HG02678 (cell line): Measurements from ENCODE around the gene NCAN.
"Not testable (repeated sequence)": the region's sequence is repeated elsewhere in the genome, so short reads cannot be mapped to it uniquely, and the experiment has no call there.

Source experiments
- ATAC-seq: cut with Tn5 transposase; IDR thresholded peaks from one replicate; pipeline ENCODE4 v1.9.1; 2021; ENCODE audit warnings: mild to moderate bottlenecking, moderate library complexity; ENCODE audit not compliant: unreplicated experiment

Gene NCAN

DNA sequence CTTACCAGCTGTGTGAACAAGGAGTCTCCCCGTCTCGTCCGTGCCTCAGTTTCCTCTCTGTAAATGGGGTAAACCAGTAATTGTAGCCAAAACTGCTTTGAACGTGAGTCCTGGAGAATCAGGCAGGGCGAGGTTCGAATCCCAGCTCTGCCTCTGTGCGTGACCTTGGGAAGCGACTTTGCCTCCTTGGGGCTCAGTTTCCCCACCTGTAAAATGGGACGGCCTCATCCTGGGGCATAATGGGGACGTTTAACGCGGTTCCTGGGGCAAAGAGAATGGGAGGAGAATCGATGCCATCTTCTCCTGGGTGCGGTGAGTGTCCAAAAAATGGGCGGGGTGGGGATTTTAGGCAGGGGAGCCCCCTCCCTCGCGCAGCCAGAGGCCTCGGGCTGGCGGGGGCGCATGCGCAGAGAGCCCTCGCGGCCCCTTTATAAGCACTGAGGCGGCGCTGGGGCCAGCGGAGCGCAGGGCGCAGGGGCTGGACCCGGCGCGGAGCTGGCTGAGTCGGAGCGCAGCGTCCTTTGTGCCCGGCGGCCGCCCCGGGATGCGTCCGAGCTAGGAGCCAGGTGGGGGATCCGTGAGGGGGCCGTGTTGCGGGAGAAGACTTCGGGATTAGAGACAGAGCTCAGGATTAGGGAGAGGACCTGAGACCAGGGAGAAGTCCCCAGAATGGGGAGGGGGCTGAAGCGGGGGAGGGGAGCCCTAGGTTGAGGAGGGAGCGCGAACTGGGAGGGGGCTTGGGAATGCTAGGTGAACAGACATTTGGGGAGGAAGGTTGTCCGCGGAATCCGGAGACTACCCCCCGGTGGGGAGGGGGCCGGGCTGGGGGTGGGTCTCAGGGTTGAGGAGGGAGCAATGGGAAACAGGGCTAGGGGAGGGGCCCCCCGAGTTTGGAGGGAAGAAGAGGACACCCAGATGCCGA is at the start of gene NCAN:
Gene NCAN (plus strand): TSS at position 460 of the 922 bp plus-strand sequence. CDS start 4,996 bp downstream, outside the sequence.
- no peak for ATAC-seq

DNA sequence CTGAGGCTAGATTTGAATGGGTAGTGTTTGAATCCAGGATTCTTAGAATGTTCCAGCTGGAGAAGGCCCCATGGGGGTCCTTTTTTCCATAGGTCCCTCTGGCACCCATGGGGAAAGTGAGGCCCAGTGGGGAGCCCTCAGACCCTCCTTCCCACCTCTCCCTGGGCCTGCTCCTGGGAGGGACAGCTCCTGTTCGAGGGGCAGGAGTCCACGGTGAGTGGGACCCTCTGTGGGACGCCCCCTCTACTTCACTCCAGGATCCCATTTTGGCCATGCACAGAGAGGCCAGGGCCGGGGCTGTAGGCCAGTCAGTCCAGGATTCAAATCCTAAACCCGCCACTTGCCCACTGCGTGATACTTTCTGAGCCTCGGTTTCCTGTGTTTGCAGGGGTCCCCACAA is 49.3 kb upstream of the NCAN start:
- ATAC-seq, result no peak

DNA sequence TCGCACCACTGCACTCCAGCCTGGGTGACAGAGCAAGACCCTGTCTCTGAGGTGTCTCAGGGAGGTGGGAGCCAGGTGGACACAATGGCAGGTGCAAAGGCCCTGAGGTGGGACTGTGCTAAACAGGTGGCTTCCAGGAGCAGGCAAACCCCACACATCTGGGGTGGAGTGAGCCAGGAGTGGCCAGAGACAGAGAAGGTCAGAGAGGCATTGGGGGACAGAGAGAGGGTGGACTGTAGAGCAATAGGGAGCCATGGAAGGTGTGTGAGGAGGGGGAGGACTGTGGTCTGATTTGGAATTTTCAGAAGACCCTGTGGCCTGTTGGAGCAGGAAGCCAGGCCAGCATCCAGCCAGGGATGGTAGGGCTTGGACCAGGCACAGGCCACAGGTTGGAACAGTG is 46.4 kb upstream of the NCAN start:
- ATAC-seq, result no peak

DNA sequence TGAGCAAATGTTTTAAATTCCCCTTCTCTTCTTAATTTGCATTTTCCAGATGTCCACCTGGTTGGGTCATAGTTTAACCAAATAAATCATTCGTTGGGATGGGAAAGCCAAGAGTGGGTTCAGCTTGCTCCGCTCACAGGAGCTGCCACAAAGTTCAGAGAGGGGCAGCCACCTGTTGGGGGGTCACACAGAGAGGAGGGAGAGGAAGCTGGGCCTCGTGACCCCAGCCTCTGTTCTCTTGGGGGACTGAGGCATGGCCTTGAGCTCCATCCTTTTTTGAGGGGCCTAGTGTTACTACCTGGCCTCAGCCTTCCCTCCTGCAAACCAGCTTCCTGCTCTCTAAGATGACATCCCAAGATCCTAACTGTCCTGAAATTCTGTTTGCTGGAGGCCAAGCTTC is 44.1 kb upstream of the NCAN start:
- ATAC-seq, result no peak

DNA sequence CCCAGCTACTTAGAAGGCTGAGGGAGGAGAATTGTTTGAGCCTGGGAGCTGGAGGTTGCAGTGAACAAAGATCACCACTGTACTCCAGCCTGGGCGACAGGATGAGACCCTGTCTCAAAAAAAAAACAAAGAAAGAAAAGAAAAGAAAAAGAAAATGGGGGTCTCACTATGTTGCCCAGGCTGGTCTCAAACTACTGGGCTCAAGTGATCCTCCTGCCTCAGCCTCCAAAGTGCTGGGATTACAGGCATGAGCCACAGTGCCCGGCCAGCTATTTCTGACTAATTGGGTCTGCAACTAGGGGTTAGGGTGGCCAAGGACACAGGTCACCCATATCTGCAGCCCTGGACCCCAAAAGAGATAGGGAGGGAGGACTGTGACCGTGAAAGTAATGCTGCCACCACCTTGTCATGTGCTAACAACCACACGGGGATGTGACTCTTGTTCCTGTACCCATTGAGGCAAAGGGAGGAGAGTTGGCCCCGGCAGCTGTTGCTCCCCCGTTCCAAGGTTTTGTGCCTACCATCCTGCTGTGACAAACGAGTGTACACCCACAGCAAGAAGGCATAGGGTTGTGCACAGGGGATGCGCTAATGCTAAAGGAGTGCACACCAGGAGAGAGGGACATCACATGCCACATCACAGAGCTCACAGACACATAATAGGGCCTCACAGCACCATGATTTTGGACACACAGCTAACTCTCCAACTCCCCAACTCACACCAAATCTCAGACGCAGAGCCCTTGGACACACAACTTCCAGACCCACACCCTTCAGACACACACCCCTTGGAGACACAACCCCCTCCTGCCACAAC is 42.3 kb upstream of the NCAN start:
- ATAC-seq, result no peak

DNA sequence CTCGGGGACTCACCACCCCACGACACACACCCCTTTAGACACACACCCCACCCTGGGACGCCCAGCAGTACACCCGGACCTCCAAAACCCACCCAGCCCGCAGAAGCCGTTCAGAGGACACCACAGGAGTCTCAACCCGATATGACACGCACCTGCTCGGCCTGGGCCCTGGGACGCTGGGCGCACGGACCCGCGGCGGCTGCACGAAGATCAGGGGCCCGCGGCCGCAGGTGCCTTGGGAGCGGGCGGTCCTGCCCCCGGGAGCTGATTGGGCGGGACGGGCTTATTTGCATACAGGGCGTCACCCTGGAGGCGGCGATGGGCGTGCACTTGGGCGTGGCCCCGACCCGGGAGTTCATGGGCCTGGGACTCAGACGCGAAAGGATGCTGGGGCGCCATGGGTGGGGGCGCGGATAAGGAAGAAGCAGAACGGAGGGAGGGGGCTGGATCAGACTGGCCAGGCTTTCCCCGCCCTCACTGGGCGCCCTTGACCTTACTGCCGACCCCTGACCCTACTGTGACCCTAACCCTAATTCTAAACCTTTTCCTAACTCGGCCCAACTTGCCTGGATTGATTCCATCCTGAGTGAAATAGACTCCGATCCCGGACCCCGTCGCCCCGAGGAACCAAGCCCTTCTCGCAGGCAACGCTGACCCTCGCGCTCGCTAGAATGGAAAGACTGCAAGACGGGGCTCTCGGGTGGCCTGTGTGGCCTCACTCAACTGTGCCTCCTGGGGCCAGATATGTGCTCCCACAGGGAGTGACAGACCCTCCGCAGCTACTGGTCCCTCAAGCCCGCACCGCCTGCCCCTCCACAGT is 41.5 kb upstream of the NCAN start, which contains the start of gene MEF2B:
Gene MEF2B (minus strand): TSS at position 211 of the 820 bp plus-strand sequence. CDS start 19,528 bp downstream, outside the sequence.
- ATAC-seq, result peak; percentile 93

DNA sequence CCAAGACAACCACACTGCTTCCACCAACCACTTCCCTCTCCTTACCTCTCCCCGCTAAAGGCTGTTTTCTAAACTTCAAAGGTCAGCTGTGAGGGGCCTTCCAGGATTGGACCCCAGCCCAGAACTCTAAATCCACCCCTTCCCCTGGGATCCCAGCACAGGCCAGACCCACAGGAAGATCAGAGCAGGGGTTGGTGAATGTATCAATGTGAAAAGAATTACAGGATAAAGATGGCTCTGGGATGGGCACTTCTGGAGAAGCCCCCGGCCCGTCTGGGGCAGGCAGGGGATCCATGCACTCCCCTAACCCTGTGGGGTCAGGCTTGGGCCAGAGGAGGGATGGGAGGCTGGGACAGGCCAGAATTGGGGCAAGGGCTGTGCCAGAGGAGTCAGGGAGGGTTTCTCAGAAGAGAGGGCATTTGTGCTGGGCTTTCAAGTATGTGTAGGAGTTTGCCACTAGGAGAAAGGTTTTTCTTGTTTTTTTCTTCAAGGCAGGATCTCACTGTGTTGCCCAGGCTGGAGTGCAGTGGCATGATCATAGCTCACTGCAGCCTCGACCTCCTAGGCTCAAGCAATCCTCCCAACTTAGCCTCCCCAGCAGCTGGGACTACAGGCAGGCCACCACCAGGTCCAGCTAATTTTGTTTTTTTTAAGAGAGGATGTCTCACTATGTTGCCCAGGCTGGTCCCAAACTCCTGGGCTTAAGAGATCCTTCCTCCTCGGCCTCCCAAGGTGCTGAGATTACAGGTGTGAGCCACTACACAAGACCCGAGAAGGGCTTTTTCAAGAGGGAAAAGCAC is 40.7 kb upstream of the NCAN start:
- ATAC-seq, result no peak

DNA sequence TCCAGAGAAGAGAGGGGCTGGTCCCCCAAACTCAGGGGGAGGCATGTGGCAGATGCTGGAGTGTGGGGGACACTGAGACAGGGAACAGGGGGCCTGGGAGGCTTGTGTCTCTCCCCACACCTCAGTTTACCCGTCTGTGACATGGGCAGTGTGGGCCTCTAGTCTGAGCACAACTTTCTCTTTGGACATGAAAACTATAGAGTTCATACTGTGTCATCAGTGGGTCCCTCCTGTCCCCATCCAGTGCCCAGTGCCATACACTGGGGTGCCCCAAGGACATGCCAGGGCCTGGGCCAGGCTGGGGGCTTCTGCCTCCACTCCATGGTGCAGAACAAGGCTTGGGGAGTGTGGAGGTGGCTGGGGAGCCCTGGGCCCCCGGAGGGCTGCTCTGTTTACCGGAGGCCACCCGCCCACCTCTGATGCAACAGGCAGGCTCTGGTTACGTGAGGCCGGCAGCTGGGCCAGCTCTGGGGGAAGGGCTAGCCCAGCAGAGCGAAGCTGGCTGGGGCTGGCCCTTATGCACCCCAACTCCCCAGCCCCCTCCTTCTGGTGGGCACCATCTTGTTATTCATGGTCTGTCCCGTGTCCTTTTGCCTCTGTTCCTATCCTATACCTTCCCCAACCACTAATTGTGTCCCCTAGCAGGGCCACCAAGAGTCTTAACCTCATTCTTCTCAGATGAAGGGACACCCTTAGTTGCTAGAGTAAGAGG is 39.8 kb upstream of the NCAN start:
- ATAC-seq, result no peak

DNA sequence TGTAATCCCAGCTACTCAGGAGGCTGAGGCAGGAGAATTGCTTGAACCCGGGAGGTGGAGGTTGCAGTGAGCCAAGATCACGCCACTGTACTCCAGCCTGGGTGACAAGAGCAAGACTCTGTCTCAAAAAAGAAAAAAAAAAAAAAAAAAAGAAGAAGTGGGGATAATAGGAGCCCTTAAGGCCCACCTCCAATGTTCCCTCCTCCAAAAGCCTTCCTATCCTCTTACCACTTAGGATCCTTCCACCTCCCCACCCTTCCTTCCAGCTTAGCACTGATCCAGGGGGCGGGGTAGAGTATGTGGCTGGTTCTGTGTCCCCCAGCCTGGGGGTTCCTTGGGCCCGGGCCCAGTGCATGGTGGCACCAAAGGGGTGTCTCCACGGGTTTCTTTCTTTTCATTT is 38.5 kb upstream of the NCAN start:
- ATAC-seq, result not testable (repeated sequence)

DNA sequence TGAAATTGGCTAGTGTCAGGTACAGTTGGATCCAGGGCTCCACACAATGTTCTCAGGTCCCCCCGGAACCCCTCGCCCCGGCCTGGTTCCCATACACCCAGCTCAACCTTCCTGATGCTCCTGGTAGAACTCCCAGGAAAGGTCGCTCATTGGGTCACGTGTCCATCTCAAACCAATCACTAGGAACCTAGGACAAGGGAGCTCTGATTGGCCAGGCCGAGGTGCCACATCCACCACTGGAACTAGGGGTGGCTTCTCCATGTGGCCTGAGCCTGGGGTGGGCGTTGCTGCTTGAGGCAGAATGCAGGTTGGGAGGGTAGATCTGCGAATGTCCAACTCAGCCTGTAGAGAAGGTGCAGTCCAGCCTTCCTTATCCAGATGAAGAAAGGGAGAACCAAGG is 34.8 kb upstream of the NCAN start:
- no peak for ATAC-seq

DNA sequence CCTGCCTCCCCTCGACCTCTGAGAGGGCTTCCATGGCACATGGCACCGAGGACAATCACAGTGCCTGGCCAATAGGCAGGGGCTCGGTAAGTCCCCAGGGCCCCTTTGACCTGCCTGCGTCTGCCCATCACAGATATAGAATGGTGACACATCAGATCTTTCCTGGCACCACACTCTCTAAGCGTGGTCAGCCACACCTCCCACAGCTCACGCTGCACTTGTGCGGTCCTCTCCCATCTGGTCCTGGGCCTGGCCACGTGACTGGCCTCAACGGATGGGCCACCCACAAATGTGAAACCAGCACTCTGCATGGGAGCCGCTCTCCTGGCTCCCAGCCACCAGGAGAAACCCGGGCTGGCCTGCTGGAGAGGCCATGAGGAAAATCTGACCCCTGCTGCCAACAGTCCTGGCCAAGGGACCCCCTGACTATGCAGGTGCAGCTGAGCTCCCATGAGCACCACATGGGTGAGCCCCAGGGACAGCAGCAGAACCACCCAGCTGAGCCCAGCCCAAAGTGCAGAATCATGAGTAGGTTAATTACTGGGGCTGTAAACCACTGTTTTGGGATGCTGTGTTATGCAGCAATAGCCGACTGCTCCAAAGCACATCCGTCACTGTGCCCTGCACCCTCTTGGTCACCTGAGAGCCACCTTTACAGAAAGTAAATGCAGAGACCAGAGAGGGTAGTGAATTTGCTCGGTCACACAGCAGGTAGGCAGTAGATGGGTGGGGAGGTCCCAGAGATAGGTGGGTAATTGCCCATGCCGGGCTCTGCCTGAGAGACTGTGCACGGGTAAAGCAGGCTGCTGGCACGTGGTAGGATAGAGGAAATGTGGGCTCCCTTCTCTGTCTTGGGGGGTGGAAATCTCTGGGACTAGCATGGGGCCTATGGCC is 32.0 kb upstream of the NCAN start:
- ATAC-seq, result no peak

DNA sequence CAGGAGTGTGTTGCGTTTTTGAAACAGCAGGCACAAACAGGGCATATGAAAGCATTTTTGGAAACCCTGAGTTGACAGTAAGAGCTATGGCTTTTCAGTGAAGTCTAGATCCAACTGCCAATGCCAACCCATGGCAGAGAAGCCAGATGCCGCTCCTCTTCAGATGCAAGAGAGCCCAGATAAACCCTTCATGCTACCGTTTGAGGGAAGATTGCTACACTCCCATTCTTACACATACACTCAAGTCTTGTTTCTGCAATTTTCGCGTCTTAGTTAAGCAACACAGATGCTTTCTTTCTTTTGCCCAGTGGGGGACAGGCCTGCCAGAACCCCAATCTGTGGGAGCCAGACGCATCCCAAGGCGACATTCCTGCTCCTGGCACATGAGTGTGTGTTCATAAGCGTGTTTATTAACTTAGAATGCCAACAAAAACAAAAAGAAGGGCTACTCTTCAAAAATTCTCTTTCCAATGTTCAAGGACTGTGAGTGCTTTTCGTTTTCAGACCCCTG is 30.2 kb upstream of the NCAN start:
- ATAC-seq, result no peak

DNA sequence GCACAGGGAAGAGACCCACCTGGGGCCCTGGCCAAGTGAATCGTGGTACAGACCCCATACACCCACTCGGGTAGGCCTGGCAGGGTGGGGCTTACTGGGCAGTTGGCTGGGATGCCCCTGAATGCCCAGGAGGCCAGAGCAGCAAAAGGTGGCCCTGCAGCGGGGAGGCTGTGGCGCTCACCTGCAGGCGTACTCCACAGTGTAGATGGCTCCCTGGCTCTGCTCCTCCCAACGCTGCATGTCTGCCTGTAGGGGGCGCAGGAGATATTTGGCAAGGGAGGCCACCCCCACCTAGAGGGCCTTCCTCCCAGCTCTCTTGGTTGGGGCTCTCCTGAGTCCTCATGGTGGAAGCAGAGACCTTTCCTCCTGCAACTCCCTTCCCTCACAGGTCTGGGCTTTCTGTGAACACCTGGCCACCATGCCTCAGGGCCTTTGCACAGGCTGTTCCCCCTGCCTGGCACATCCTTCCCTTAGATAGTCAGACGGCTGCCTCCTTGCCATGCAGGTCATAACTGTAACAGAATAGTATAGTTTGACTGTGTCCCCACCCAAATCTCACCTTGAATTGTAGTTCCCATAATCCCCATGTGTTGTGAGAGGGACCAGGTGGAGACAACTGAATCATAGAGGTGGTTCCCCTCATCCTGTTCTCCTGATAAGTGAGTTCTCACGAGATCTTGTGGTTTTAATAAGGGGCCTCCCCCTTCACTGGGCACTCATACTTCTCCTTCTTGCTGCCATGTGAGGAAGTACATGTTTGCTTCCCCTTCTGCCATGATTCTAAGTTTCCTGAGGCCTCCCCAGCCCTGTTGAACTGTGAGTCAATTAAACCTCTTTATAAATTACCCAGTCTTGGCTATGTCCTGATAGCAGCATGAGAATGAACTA is 25.7 kb upstream of the NCAN start:
- no peak for ATAC-seq

DNA sequence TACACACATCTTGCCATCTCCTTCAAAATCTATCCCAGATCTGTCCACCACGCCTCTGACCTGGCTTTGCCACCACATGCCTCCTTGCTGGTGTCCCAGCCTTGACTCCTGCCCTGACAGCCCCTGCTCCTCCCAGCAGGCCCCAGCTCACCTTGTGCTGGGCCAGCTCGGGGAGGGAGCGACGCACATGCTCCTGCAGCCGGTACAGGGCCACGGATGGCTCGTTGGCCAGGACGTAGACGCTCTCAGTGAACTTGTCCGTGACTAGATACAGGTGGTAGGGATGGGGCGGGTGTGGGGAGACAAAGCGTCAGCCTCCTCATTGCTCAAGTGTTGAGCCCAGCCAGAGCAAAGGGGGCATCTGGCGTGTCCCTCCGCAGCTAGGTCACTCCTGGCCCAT is 25.0 kb upstream of the NCAN start:
- no peak for ATAC-seq

DNA sequence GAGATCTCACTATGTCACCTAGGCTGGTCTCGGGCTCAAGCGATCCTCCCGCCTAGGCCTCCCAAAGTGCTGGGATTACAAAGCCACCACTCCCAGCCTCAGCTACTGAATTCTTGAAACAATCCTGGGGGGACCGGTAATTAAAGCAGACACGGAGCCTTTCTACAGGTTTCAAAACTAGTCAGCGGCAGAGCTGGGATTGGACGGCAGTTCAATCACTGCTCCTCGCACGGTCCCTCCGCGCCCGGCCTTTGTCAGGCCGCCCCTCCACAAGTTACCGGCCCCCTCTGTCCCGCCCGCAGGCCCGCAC is 20.0 kb upstream of the NCAN start:
- no peak for ATAC-seq

DNA sequence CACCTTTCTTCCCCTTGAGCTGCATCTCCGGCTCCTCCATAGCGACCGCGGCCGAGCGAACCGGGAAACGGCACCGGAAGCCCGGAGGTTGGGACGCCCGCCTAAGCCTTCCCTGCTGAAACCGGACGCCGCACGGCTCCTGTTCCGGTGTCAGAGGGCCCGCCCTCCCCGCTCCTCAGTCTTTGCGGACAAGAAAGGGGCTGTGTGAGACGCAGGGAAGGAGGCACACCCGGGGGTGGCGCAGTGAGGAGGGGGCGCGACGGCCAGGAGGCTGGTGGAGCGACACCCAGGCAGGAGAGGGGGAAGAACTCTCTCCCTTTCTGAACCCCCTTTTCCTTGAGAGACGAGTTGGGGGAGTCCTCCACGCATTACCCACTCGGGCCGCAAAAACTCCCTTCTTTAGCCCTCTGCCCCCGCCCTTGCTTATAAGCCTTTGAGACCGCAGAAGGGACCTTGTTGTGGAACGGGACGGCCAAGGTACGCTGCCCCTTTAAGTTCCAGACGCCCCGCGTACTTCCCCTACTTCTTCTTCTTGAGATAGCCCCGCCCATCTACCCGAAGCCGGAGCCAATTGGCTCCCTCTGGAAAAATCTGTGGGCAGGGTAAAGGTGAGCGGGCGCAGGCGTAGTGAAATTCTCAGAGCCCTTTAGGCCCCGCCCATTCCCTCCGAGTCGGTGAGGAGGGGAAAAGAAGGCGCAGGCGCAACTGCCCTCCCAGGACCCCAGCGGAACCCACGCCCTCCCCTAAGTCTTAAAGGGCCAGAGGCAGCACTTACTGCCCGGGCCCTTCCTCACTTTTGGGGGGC is 19.5 kb upstream of the NCAN start, which contains the start of the genes BORCS8 and RFXANK:
Gene BORCS8 (minus strand): TSS at position 75 of the 805 bp plus-strand sequence. CDS start 35 bp downstream, at position 40.
Gene RFXANK (plus strand): TSS at position 181 of the 805 bp plus-strand sequence. CDS start 1,689 bp downstream, outside the sequence.
- peak; percentile 89 for ATAC-seq
